K562 (cell line): Measurements from ENCODE around the gene RUNX1. TPM values are rescaled to one million over a fixed set of nuclear protein-coding genes. Genes with fewer than 3 reads are reported as not detected.
A peak's percentile ranks its signal among the peaks of the same experiment; 100 is the strongest.

Source experiments
- ATAC-seq: fragments of 200-7000 bp; cut with Tn5 transposase; 3 replicates; pipeline ENCODE4 v1.9.1; 2020; ENCODE audit warnings: moderate library complexity
- BruUV-seq: library from RNA; stranded (reverse); fragments of 400-500 nt; replicated peaks from 2 replicates; lab custom pipeline; 2021; lab: Mats Ljungman, UMichigan
- CTCF ChIA-PET: fragments of 300-600 bp; formaldehyde crosslinking; extraction: SDS; loops from one replicate; lab custom pipeline; 2021; ENCODE audit warnings: low intra/inter-chr PET ratio; lab: Yijun Ruan, JAX
- POLR2A ChIA-PET: fragments of 300-600, 350-650 bp; sonication (Branson Sonifier 250); formaldehyde crosslinking; extraction: SDS; loops from one replicate; lab custom pipeline; 2021; ENCODE audit warnings: antibody characterized with exemption, inconsistent platforms; lab: Yijun Ruan, JAX
- DNase-seq, 4 experiments: peaks; one replicate each; pipeline versions ENCODE4 v3.0.0 to v3.0.0-alpha.2; 2011 to 2018; ENCODE audit warnings: low spot score in 3 of 4, mixed read lengths in 3 of 4; ENCODE audit errors: extremely low read depth in 1 of 4
- FAIRE-seq: peaks from 2 replicates; lab custom pipeline; 2011; peaks lifted over from hg19 to GRCh38; lab: Jason Lieb, UNC
- H2AFZ ChIP-seq: 2 replicates; pipeline ENCODE4 v1.6.0; 2011; ENCODE audit warnings: low read depth, low read length, control low read depth, inconsistent platforms
- H3K27ac ChIP-seq: fragments of 200-600 bp; 3 replicates; pipeline ENCODE4 v1.8.0; 2011; ENCODE audit warnings: low read depth, mild to moderate bottlenecking, control low read depth, inconsistent platforms, low read length, moderate library complexity, mixed read lengths; ENCODE audit errors: extremely low read depth
- H3K27me3 ChIP-seq, 2 experiments: fragments of 300-600 bp in 1 of 2; 2 replicates in 1 of 2; 3 replicates in 1 of 2; pipeline versions ENCODE4 v1.6.0 to v1.8.0; 2011; ENCODE audit warnings: inconsistent platforms in 2 of 2, low read length in 2 of 2, mild to moderate bottlenecking in 1 of 2, mixed read lengths in 1 of 2, moderate library complexity in 1 of 2; ENCODE audit not compliant: control insufficient read depth in 2 of 2, insufficient read depth in 2 of 2
- H3K36me3 ChIP-seq: fragments of 300-600 bp; 3 replicates; pipeline ENCODE4 v1.8.0; 2011; ENCODE audit warnings: mild to moderate bottlenecking, low read length, inconsistent platforms; ENCODE audit not compliant: control insufficient read depth, insufficient read depth
- H3K4me1 ChIP-seq, 2 experiments: fragments of 200-600 bp in 1 of 2; replicated peaks in 1 of 2; 2 replicates in 1 of 2; 3 replicates in 1 of 2; pipeline versions ENCODE4 v1.5.1 to v1.8.0; 2011; ENCODE audit warnings: inconsistent platforms in 2 of 2, low read length in 2 of 2, mild to moderate bottlenecking in 1 of 2, mixed read lengths in 1 of 2, moderate library complexity in 1 of 2; ENCODE audit not compliant: control insufficient read depth in 2 of 2, insufficient read depth in 2 of 2
- H3K4me2 ChIP-seq: 2 replicates; pipeline ENCODE4 v1.6.1; 2011; ENCODE audit warnings: low read length, control low read depth, inconsistent platforms, mixed read lengths; ENCODE audit not compliant: insufficient read depth
- H3K4me3 ChIP-seq: fragments of 200-600 bp; sonication (generic), shearing (Covaris generic); 2 replicates; pipeline ENCODE4 v1.5.1; 2016; ENCODE audit warnings: control low read depth, inconsistent platforms
- H3K79me2 ChIP-seq: fragments of 200-600 bp; 3 replicates; pipeline ENCODE4 v1.8.0; 2011; ENCODE audit warnings: low read length, inconsistent platforms; ENCODE audit not compliant: control insufficient read depth, insufficient read depth
- H3K9ac ChIP-seq, 2 experiments: 2 replicates each; pipeline versions ENCODE4 v1.6.0 to v1.6.1; 2011; ENCODE audit warnings: low read depth in 2 of 2, low read length in 2 of 2, control low read depth in 1 of 2, inconsistent platforms in 1 of 2, mild to moderate bottlenecking in 1 of 2, mixed read lengths in 1 of 2; ENCODE audit not compliant: insufficient read depth in 1 of 2
- H3K9me1 ChIP-seq: one replicate; pipeline ENCODE4 v1.6.0; 2011; ENCODE audit warnings: inconsistent platforms, mild to moderate bottlenecking, low read length, moderate library complexity; ENCODE audit not compliant: control insufficient read depth, insufficient read depth
- H3K9me3 ChIP-seq: replicated peaks from 2 replicates; pipeline ENCODE4 v1.5.1; 2011; ENCODE audit warnings: low read depth, low read length, inconsistent platforms; ENCODE audit not compliant: control insufficient read depth, insufficient read depth
- H4K20me1 ChIP-seq: replicated peaks from 2 replicates; pipeline ENCODE4 v1.6.1; 2011; ENCODE audit warnings: low read length, inconsistent platforms, mixed read lengths; ENCODE audit not compliant: control insufficient read depth, insufficient read depth
- ETV1 ChIP-seq: fragments of 450-650 bp; conservative IDR thresholded peaks from 2 replicates; pipeline ENCODE4 v1.6.1; 2016; ENCODE audit warnings: missing genetic modification characterization, control low read depth, low read depth, missing compliant biosample characterization
- FOSL1 ChIP-seq: fragments of 200-800 bp; sonication (Bioruptor generic); conservative IDR thresholded peaks from 2 replicates; pipeline ENCODE4 v1.6.1; 2016; ENCODE audit warnings: missing genetic modification characterization, missing compliant biosample characterization
- POLR2G ChIP-seq: fragments of 200-400 bp; formaldehyde crosslinking; IDR thresholded peaks from 2 replicates; pipeline ENCODE4 v1.6.1; 2017; ENCODE audit warnings: low read depth, mild to moderate bottlenecking, antibody characterized with exemption, low read length, moderate library complexity
- RBM22 ChIP-seq: fragments of 200-400 bp; formaldehyde crosslinking; IDR thresholded peaks from 2 replicates; pipeline ENCODE4 v1.6.1; 2018; ENCODE audit warnings: low read length, low read depth; ENCODE audit not compliant: poor library complexity, severe bottlenecking
- SMARCC2 ChIP-seq: fragments of 450-650 bp; IDR thresholded peaks from 2 replicates; pipeline ENCODE4 v1.6.1; 2017; ENCODE audit warnings: antibody characterized with exemption, moderate library complexity, mild to moderate bottlenecking, low read depth
- ZNF589 ChIP-seq: fragments of 200-800 bp; sonication (Bioruptor generic); IDR thresholded peaks from 2 replicates; pipeline ENCODE4 v1.6.1; 2016; ENCODE audit warnings: low read depth, missing genetic modification characterization, missing compliant biosample characterization
- ZNF785 ChIP-seq: fragments of 250-450 bp; sonication (Bioruptor Pico); IDR thresholded peaks from 2 replicates; pipeline ENCODE4 v1.4.0; 2020; ENCODE audit warnings: mild to moderate bottlenecking
- WGBS: fragments of 100-300 bp; shearing (Covaris generic); methylation state at CpG from one replicate; pipeline ENCODE4 v1.1.6; 2016; ENCODE audit warnings: low coverage, mixed read lengths; ENCODE audit not compliant: insufficient coverage; ENCODE audit errors: missing lambda C conversion rate; 5-methylcytosine and 5-hydroxymethylcytosine counted together
- in situ Hi-C: fragments of 300-500 bp; cut with MboI; formaldehyde crosslinking; loops from 4 replicates; pipeline ENCODE4 v1.15.0; 2018; ENCODE audit warnings: inconsistent platforms, mixed read lengths
- intact Hi-C: fragments of 100-400 bp; cut with micrococcal nuclease; formaldehyde crosslinking; loops from 2 replicates; pipeline ENCODE4 v1.14.2; 2022
- polyA plus RNA-seq, 8 experiments: library from polyadenylated mRNA; depleted of rRNA in 4 of 8; stranded (reverse) in 5 of 8; unstranded in 3 of 8; fragments of >200 nt; fragmentation: Nextera tagmentation in 2 of 8; fragmentation: Illumina TruSeq in 1 of 8; extraction: Ambion mirVana in 2 of 8; extraction: Trizol in 1 of 8; gene quantifications; 2 replicates each; pipeline versions ENCODE4 v1.2.1 to v1.2.3, GENCODE V29; 2011 to 2014; ENCODE audit warnings: inconsistent platforms in 1 of 8, missing spikeins in 1 of 8
- total RNA-seq, 7 experiments: library from RNA; depleted of rRNA in 6 of 7; stranded (reverse); fragments of >200 nt in 6 of 7; fragmentation: Illumina TruSeq in 2 of 7; extraction: Trizol in 2 of 7; gene quantifications; 2 replicates each; pipeline versions ENCODE4 v1.2.1 to v1.2.3, GENCODE V29; 2011 to 2021; ENCODE audit warnings: low replicate concordance in 1 of 7
- TF ChIP-seq, protein P1 (sequence below): fragments of 450-650 bp; formaldehyde crosslinking; IDR thresholded peaks from 2 replicates; pipeline ENCODE4 v1.4.0; 2022; ENCODE audit warnings: missing genetic modification characterization

The RUNX1 gene
- total and polyA plus RNA-seq, 9 of the 15 experiments (the other 6 are each of a cell fraction or from before 2014, with no cell fraction given): 2.2 to 68.6 (median 17.8) TPM

DNA sequence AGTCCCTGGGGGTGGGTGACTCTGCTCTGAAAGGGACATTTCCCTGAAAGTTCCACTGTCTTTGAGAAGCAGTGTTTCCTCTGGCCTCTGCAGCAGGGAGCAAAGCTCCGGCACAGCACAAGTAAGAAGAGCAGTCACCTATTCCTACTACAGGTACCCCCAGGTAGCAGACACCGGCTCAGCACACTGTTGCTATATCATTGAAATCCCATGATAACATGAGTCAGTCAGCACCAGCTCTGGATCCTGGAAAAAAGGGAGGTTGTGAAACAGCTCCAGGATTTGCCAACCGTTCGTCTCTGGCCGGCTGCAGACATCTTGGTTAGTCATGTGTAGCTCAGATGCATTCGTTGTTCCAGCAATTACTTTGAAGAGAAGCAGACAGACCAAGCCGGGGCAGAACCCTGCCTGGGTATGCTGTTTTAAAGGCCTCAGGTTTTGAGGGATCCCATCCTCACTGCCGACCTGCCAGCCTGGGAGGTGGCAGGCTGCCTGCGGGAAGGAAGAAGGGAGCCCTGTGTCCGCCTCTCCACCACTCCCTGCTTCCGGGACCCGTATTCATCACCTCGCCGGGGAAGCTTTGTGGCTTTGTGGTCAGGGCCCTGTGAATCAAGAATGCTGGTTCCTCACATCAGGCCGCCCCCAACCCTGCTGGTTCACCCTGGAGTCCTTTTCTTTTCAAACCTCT lies 241.1 kb downstream of the RUNX1 start:
- Histone ChIP-seq H3K4me2 (no peak overlapping the region), H3K27me3 (no peaks in the 10 kb centered on the region), H2AFZ (no peak overlapping the region)
- BruUV-seq: no TSS peak
- no peak for FAIRE-seq
- no peak for TF ChIP-seq SMARCC2
- TF ChIP-seq, protein P1, sequence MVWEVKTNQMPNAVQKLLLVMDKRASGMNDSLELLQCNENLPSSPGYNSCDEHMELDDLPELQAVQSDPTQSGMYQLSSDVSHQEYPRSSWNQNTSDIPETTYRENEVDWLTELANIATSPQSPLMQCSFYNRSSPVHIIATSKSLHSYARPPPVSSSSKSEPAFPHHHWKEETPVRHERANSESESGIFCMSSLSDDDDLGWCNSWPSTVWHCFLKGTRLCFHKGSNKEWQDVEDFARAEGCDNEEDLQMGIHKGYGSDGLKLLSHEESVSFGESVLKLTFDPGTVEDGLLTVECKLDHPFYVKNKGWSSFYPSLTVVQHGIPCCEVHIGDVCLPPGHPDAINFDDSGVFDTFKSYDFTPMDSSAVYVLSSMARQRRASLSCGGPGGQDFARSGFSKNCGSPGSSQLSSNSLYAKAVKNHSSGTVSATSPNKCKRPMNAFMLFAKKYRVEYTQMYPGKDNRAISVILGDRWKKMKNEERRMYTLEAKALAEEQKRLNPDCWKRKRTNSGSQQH (CRISPR knock-in tag): no peak
- peak; percentile 62; the same call in 1 of the 2 replicates for TF ChIP-seq FOSL1
- no peak for TF ChIP-seq ETV1 (tag)
- peak; percentile 14 for TF ChIP-seq RBM22
- no peak for TF ChIP-seq ZNF785 (CRISPR knock-in tag)
- TF ChIP-seq ZNF589 (CRISPR knock-in tag): 0 out of 2 replicates have a peak, but pooled peaks have one; percentile 7
- TF ChIP-seq POLR2G: peak; percentile 57
- TF ChIP-seq, all 486 proteins: peak for 4
- in situ Hi-C loops: no loop called here
- Histone ChIP-seq H4K20me1 (no peaks in the 10 kb centered on the region), H3K4me3 (no peak overlapping the region), H3K27ac (0 out of 3 replicates have a peak overlapping the region, but pooled peaks have one; percentile 23), H3K36me3 (peaks cover 56% of the 10 kb centered on the region), H3K9me3 (no peaks in the 10 kb centered on the region), H3K9ac (no peak overlapping the region), H3K79me2 (no peaks in the 10 kb centered on the region), H3K4me1 (no peaks in the 10 kb centered on the region), H3K9me1 (no peaks in the 10 kb centered on the region)
- DNase-seq: no peak
- intact Hi-C loops: no loop called here
- POLR2A ChIA-PET: interaction anchor here (2.4 kb wide), 1 partner anchor 11 kb away, joined by 7 read pairs; no protein-coding TSS in a partner anchor
- WGBS: 91% methylated on average over 15 of the region's 15 CpGs
- ATAC-seq: peak; percentile 13; the same call in 2 of the 3 replicates
- CTCF ChIA-PET: no interaction called here
